ENCODE measurements around the gene ZCCHC13. TPM values are rescaled to one million over a fixed set of nuclear protein-coding genes. Genes with fewer than 3 reads are reported as not detected.
A peak's percentile ranks its signal among the peaks of the same experiment; 100 is the strongest.

The ZCCHC13 gene
- total and polyA plus RNA-seq, 9 of the 15 experiments (the other 6 are each of a cell fraction or from before 2014, with no cell fraction given), result not detected

GRCh38 chrX:74291964-74292807, 11.8 kb upstream of the ZCCHC13 start (continued):
- TF ChIP-seq ATF7 (IDR thresholded peaks at IDR 0.05) (0 out of 2 replicates have a peak, but pooled peaks have one; percentile 22), ZC3H4 (CRISPR knock-in tag; IDR thresholded peaks at IDR 0.05; ENCODE audit: borderline replicate concordance) (no peak), SLC30A9 (CRISPR knock-in tag; IDR thresholded peaks at IDR 0.05) (no peak), GABPB1 (CRISPR knock-in tag; IDR thresholded peaks at IDR 0.05) (no peak), ZNF23 (CRISPR knock-in tag; IDR thresholded peaks at IDR 0.05) (no peak), SRSF1 (IDR thresholded peaks at IDR 0.05; ENCODE audit: low read depth, low read length) (no peak), FOXP1 (CRISPR knock-in tag; IDR thresholded peaks at IDR 0.05) (no peak), POLR2B (IDR thresholded peaks at IDR 0.05; ENCODE audit: low read depth, partially characterized antibody) (peak; percentile 65), TFAP4 (CRISPR knock-in tag; IDR thresholded peaks at IDR 0.05; ENCODE audit: borderline replicate concordance) (peak; percentile 69), ARID4B (CRISPR knock-in tag; IDR thresholded peaks at IDR 0.05) (no peak), ZNF644 (tag; IDR thresholded peaks at IDR 0.05; ENCODE audit: low read depth) (no peak), MCM7 (IDR thresholded peaks at IDR 0.05) (no peak), CCAR2 (IDR thresholded peaks at IDR 0.05; ENCODE audit: low read depth, low read length) (no peak), GABPB2 (CRISPR knock-in tag; conservative IDR thresholded peaks at IDR 0.05) (no peak), TCF3 (CRISPR knock-in tag; IDR thresholded peaks at IDR 0.05) (0 out of 2 replicates have a peak, but pooled peaks have one; percentile 4), ZNF699 (CRISPR knock-in tag; IDR thresholded peaks at IDR 0.05; ENCODE audit: insufficient replicate concordance) (no peak), CBX2 (IDR thresholded peaks at IDR 0.05; ENCODE audit: insufficient read depth, low read length, poor library complexity, severe bottlenecking) (no peak), THAP12 (CRISPR knock-in tag; IDR thresholded peaks at IDR 0.05) (no peak), NUFIP1 (IDR thresholded peaks at IDR 0.05; ENCODE audit: partially characterized antibody) (no peak)

Measured in K562 (cell line).